Measurements from ENCODE around the gene LRRC14B. TPM values are rescaled to one million over a fixed set of nuclear protein-coding genes. Genes with fewer than 3 reads are reported as not detected.
A peak's percentile ranks its signal among the peaks of the same experiment; 100 is the strongest.

Gene LRRC14B
- total and polyA plus RNA-seq, 2 of the 13 experiments (the other 11 are each of a cell fraction or from before 2014, with no cell fraction given): not detected

GRCh38 chr5:188488-189481, 2.5 kb upstream of the LRRC14B start (continued):
- TF ChIP-seq ZNF337 (CRISPR knock-in tag; IDR thresholded peaks at IDR 0.05; ENCODE audit: borderline replicate concordance, low read depth): no peak
- no peak for TF ChIP-seq BRCA1 (CRISPR knock-in tag; IDR thresholded peaks at IDR 0.05)
- no peak for TF ChIP-seq RBAK (CRISPR knock-in tag; IDR thresholded peaks at IDR 0.05)
- TF ChIP-seq TCF7 (IDR thresholded peaks at IDR 0.05; ENCODE audit: low read depth): no peak
- TF ChIP-seq, protein P1, sequence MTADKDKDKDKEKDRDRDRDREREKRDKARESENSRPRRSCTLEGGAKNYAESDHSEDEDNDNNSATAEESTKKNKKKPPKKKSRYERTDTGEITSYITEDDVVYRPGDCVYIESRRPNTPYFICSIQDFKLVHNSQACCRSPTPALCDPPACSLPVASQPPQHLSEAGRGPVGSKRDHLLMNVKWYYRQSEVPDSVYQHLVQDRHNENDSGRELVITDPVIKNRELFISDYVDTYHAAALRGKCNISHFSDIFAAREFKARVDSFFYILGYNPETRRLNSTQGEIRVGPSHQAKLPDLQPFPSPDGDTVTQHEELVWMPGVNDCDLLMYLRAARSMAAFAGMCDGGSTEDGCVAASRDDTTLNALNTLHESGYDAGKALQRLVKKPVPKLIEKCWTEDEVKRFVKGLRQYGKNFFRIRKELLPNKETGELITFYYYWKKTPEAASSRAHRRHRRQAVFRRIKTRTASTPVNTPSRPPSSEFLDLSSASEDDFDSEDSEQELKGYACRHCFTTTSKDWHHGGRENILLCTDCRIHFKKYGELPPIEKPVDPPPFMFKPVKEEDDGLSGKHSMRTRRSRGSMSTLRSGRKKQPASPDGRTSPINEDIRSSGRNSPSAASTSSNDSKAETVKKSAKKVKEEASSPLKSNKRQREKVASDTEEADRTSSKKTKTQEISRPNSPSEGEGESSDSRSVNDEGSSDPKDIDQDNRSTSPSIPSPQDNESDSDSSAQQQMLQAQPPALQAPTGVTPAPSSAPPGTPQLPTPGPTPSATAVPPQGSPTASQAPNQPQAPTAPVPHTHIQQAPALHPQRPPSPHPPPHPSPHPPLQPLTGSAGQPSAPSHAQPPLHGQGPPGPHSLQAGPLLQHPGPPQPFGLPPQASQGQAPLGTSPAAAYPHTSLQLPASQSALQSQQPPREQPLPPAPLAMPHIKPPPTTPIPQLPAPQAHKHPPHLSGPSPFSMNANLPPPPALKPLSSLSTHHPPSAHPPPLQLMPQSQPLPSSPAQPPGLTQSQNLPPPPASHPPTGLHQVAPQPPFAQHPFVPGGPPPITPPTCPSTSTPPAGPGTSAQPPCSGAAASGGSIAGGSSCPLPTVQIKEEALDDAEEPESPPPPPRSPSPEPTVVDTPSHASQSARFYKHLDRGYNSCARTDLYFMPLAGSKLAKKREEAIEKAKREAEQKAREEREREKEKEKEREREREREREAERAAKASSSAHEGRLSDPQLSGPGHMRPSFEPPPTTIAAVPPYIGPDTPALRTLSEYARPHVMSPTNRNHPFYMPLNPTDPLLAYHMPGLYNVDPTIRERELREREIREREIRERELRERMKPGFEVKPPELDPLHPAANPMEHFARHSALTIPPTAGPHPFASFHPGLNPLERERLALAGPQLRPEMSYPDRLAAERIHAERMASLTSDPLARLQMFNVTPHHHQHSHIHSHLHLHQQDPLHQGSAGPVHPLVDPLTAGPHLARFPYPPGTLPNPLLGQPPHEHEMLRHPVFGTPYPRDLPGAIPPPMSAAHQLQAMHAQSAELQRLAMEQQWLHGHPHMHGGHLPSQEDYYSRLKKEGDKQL (CRISPR knock-in tag; IDR thresholded peaks at IDR 0.05; ENCODE audit: low read depth): no peak
- TF ChIP-seq SMC3 (IDR thresholded peaks at IDR 0.05; ENCODE audit: low read length): peak; percentile 44; the same call in 1 of the 2 replicates
- TF ChIP-seq ZMYM4 (CRISPR knock-in tag; IDR thresholded peaks at IDR 0.05): 0 out of 2 replicates have a peak, but pooled peaks have one; percentile 15
- TF ChIP-seq ZNF614 (CRISPR knock-in tag; IDR thresholded peaks at IDR 0.05; ENCODE audit: borderline replicate concordance): peak; percentile 68; the same call in 1 of the 2 replicates
- TF ChIP-seq, protein P2, sequence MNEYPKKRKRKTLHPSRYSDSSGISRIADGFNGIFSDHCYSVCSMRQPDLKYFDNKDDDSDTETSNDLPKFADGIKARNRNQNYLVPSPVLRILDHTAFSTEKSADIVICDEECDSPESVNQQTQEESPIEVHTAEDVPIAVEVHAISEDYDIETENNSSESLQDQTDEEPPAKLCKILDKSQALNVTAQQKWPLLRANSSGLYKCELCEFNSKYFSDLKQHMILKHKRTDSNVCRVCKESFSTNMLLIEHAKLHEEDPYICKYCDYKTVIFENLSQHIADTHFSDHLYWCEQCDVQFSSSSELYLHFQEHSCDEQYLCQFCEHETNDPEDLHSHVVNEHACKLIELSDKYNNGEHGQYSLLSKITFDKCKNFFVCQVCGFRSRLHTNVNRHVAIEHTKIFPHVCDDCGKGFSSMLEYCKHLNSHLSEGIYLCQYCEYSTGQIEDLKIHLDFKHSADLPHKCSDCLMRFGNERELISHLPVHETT (CRISPR knock-in tag; conservative IDR thresholded peaks at IDR 0.05): no peak
- 0 out of 2 replicates have a peak, but pooled peaks have one; percentile 21 for TF ChIP-seq PPARG (CRISPR knock-in tag; conservative IDR thresholded peaks at IDR 0.05)
- TF ChIP-seq, protein P3, sequence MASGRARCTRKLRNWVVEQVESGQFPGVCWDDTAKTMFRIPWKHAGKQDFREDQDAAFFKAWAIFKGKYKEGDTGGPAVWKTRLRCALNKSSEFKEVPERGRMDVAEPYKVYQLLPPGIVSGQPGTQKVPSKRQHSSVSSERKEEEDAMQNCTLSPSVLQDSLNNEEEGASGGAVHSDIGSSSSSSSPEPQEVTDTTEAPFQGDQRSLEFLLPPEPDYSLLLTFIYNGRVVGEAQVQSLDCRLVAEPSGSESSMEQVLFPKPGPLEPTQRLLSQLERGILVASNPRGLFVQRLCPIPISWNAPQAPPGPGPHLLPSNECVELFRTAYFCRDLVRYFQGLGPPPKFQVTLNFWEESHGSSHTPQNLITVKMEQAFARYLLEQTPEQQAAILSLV (CRISPR knock-in tag; IDR thresholded peaks at IDR 0.05; ENCODE audit: borderline replicate concordance): 0 out of 2 replicates have a peak, but pooled peaks have one; percentile 39
- TF ChIP-seq, protein P4, sequence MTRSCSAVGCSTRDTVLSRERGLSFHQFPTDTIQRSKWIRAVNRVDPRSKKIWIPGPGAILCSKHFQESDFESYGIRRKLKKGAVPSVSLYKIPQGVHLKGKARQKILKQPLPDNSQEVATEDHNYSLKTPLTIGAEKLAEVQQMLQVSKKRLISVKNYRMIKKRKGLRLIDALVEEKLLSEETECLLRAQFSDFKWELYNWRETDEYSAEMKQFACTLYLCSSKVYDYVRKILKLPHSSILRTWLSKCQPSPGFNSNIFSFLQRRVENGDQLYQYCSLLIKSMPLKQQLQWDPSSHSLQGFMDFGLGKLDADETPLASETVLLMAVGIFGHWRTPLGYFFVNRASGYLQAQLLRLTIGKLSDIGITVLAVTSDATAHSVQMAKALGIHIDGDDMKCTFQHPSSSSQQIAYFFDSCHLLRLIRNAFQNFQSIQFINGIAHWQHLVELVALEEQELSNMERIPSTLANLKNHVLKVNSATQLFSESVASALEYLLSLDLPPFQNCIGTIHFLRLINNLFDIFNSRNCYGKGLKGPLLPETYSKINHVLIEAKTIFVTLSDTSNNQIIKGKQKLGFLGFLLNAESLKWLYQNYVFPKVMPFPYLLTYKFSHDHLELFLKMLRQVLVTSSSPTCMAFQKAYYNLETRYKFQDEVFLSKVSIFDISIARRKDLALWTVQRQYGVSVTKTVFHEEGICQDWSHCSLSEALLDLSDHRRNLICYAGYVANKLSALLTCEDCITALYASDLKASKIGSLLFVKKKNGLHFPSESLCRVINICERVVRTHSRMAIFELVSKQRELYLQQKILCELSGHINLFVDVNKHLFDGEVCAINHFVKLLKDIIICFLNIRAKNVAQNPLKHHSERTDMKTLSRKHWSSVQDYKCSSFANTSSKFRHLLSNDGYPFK (CRISPR knock-in tag; IDR thresholded peaks at IDR 0.05; ENCODE audit: borderline replicate concordance): peak; percentile 50; the same call in 1 of the 2 replicates
- TF ChIP-seq, protein P5, sequence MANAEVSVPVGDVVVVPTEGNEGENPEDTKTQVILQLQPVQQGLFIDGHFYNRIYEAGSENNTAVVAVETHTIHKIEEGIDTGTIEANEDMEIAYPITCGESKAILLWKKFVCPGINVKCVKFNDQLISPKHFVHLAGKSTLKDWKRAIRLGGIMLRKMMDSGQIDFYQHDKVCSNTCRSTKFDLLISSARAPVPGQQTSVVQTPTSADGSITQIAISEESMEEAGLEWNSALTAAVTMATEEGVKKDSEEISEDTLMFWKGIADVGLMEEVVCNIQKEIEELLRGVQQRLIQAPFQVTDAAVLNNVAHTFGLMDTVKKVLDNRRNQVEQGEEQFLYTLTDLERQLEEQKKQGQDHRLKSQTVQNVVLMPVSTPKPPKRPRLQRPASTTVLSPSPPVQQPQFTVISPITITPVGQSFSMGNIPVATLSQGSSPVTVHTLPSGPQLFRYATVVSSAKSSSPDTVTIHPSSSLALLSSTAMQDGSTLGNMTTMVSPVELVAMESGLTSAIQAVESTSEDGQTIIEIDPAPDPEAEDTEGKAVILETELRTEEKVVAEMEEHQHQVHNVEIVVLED (CRISPR knock-in tag; IDR thresholded peaks at IDR 0.05; ENCODE audit: borderline replicate concordance): no peak
- TF ChIP-seq ZNF891 (CRISPR knock-in tag; IDR thresholded peaks at IDR 0.05): peak; percentile 26; the same call in 1 of the 2 replicates
